ENCODE measurements around the gene PRL. TPM values are rescaled to one million over a fixed set of nuclear protein-coding genes. Genes with fewer than 3 reads are reported as not detected.

Gene PRL
- total and polyA plus RNA-seq, 2 donors (not counting 1 experiment from before 2014, with no cell fraction given) = not detected

GRCh38 chr6:22281341-22282085, 15.3 kb downstream of the PRL start:
- no peaks in the 10 kb centered on the region for H3K4me1 ChIP-seq (ENCODE audit: control insufficient read depth, extremely low read depth, insufficient read depth, low read length)
- H3K4me3 ChIP-seq (replicated peaks in 1 of 4; ENCODE audit: control extremely low read depth in 1 of 4, insufficient read depth in 1 of 4, low read depth in 3 of 4, low read length in 4 of 4) = no peak overlapping the region
- H3K9ac ChIP-seq (ENCODE audit: insufficient read depth, low read length) = no peak overlapping the region
- H4K20me1 ChIP-seq (ENCODE audit: control insufficient read depth, extremely low read depth, insufficient read depth, low read length) = no peaks in the 10 kb centered on the region
- no peaks in the 10 kb centered on the region for H3K36me3 ChIP-seq (ENCODE audit: control insufficient read depth, insufficient read depth, low read length)
- no peak for TF ChIP-seq EZH2 (IDR thresholded peaks at IDR 0.05; ENCODE audit: low read length, missing control alignments)
- TF ChIP-seq, protein P1, sequence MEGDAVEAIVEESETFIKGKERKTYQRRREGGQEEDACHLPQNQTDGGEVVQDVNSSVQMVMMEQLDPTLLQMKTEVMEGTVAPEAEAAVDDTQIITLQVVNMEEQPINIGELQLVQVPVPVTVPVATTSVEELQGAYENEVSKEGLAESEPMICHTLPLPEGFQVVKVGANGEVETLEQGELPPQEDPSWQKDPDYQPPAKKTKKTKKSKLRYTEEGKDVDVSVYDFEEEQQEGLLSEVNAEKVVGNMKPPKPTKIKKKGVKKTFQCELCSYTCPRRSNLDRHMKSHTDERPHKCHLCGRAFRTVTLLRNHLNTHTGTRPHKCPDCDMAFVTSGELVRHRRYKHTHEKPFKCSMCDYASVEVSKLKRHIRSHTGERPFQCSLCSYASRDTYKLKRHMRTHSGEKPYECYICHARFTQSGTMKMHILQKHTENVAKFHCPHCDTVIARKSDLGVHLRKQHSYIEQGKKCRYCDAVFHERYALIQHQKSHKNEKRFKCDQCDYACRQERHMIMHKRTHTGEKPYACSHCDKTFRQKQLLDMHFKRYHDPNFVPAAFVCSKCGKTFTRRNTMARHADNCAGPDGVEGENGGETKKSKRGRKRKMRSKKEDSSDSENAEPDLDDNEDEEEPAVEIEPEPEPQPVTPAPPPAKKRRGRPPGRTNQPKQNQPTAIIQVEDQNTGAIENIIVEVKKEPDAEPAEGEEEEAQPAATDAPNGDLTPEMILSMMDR (conservative IDR thresholded peaks at IDR 0.05 in 1 of 2, IDR thresholded peaks at IDR 0.05 in 1 of 2; ENCODE audit: low read depth in 1 of 2, low read length in 2 of 2) = no peak
- H3K27me3 ChIP-seq (ENCODE audit: control insufficient read depth, insufficient read depth, low read length) = no peaks in the 10 kb centered on the region
- H3K9me3 ChIP-seq (ENCODE audit: control insufficient read depth, insufficient read depth, low read depth, low read length) = no peaks in the 10 kb centered on the region
- no peak overlapping the region for H2AFZ ChIP-seq (ENCODE audit: low read length)
- no peak overlapping the region for H3K27ac ChIP-seq (ENCODE audit: insufficient read depth, low read length)
- H3K79me2 ChIP-seq (ENCODE audit: control insufficient read depth, insufficient read depth, low read length) = no peaks in the 10 kb centered on the region
- no peak for DNase-seq (ENCODE audit: low read depth in 2 of 2)
- H3K4me2 ChIP-seq (ENCODE audit: extremely low read depth, insufficient read depth, low read length) = no peak overlapping the region

GRCh38 chr6:22279427-22279826, 17.4 kb downstream of the PRL start:
- Histone ChIP-seq H3K4me2 (ENCODE audit: extremely low read depth, insufficient read depth, low read length) (no peak overlapping the region), H4K20me1 (ENCODE audit: control insufficient read depth, extremely low read depth, insufficient read depth, low read length) (no peaks in the 10 kb centered on the region), H3K9me3 (ENCODE audit: control insufficient read depth, insufficient read depth, low read depth, low read length) (no peaks in the 10 kb centered on the region), H3K36me3 (ENCODE audit: control insufficient read depth, insufficient read depth, low read length) (no peaks in the 10 kb centered on the region), H3K4me1 (ENCODE audit: control insufficient read depth, extremely low read depth, insufficient read depth, low read length) (no peaks in the 10 kb centered on the region), H3K27ac (ENCODE audit: insufficient read depth, low read length) (no peak overlapping the region), H3K27me3 (ENCODE audit: control insufficient read depth, insufficient read depth, low read length) (no peaks in the 10 kb centered on the region), H2AFZ (ENCODE audit: low read length) (no peak overlapping the region), H3K4me3 (replicated peaks in 1 of 4; ENCODE audit: control extremely low read depth in 1 of 4, insufficient read depth in 1 of 4, low read depth in 3 of 4, low read length in 4 of 4) (no peak overlapping the region), H3K9ac (ENCODE audit: insufficient read depth, low read length) (no peak overlapping the region), H3K79me2 (ENCODE audit: control insufficient read depth, insufficient read depth, low read length) (no peaks in the 10 kb centered on the region)
- TF ChIP-seq, protein P1 (conservative IDR thresholded peaks at IDR 0.05 in 1 of 2, IDR thresholded peaks at IDR 0.05 in 1 of 2; ENCODE audit: low read depth in 1 of 2, low read length in 2 of 2) = no peak
- no peak for TF ChIP-seq EZH2 (IDR thresholded peaks at IDR 0.05; ENCODE audit: low read length, missing control alignments)
- no peak for DNase-seq (ENCODE audit: low read depth in 2 of 2)

DNA sequence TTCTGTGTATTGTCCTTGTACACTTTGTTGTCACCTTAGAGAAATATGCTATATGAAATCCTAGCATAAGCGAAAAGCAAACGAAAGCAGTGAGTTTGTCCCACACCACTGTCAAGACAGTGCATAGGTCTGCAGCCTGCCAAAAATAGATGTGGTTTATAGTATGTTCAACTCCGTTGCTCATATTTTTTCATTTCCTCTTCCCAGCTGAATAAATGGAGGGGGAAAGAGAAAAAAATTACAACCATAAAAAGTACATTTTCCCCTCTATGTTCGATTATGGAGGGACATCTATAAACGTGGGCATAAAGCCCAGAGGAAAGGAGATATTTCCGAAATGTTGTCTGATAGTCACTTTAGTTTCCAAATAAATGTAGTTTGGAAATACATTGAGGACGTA, 25.8 kb downstream of the PRL start:
- Histone ChIP-seq H3K9ac (ENCODE audit: insufficient read depth, low read length) (no peak overlapping the region), H3K36me3 (ENCODE audit: control insufficient read depth, insufficient read depth, low read length) (no peaks in the 10 kb centered on the region), H3K27ac (ENCODE audit: insufficient read depth, low read length) (no peak overlapping the region), H3K4me1 (ENCODE audit: control insufficient read depth, extremely low read depth, insufficient read depth, low read length) (no peaks in the 10 kb centered on the region), H3K4me3 (replicated peaks in 1 of 4; ENCODE audit: control extremely low read depth in 1 of 4, insufficient read depth in 1 of 4, low read depth in 3 of 4, low read length in 4 of 4) (no peak overlapping the region), H3K9me3 (ENCODE audit: control insufficient read depth, insufficient read depth, low read depth, low read length) (no peaks in the 10 kb centered on the region), H3K79me2 (ENCODE audit: control insufficient read depth, insufficient read depth, low read length) (no peaks in the 10 kb centered on the region), H4K20me1 (ENCODE audit: control insufficient read depth, extremely low read depth, insufficient read depth, low read length) (no peaks in the 10 kb centered on the region), H3K4me2 (ENCODE audit: extremely low read depth, insufficient read depth, low read length) (no peak overlapping the region), H2AFZ (ENCODE audit: low read length) (no peak overlapping the region), H3K27me3 (ENCODE audit: control insufficient read depth, insufficient read depth, low read length) (no peaks in the 10 kb centered on the region)
- no peak for TF ChIP-seq EZH2 (IDR thresholded peaks at IDR 0.05; ENCODE audit: low read length, missing control alignments)
- TF ChIP-seq, protein P1 (conservative IDR thresholded peaks at IDR 0.05 in 1 of 2, IDR thresholded peaks at IDR 0.05 in 1 of 2; ENCODE audit: low read depth in 1 of 2, low read length in 2 of 2) = no peak
- DNase-seq (ENCODE audit: low read depth in 2 of 2) = peak in 1 of 2 donors; percentile 31
